Osteoblast (primary cell): ENCODE results near the gene ASCC1. TPM values are rescaled to one million over a fixed set of nuclear protein-coding genes. Genes with fewer than 3 reads are reported as not detected.

Experiments
- DNase-seq: peaks from one replicate; pipeline ENCODE4 v3.0.0; 2011; ENCODE audit warnings: low spot score, mixed read lengths; ENCODE audit not compliant: insufficient read length; ENCODE audit errors: missing footprints
- H2AFZ ChIP-seq: 2 replicates; pipeline ENCODE4 v1.6.0; 2011; ENCODE audit warnings: mild to moderate bottlenecking, low read length
- H3K27ac ChIP-seq: 2 replicates; pipeline ENCODE4 v1.5.1; 2011; ENCODE audit warnings: mild to moderate bottlenecking, low read depth, low read length, moderate library complexity
- H3K27me3 ChIP-seq: 2 replicates; pipeline ENCODE4 v1.6.0; 2012; ENCODE audit warnings: mild to moderate bottlenecking, control low read depth, inconsistent platforms, low read length, moderate library complexity; ENCODE audit not compliant: insufficient read depth
- H3K36me3 ChIP-seq: 2 replicates; pipeline ENCODE4 v1.5.1; 2011; ENCODE audit warnings: mild to moderate bottlenecking, low read length, control low read depth, moderate library complexity; ENCODE audit not compliant: insufficient read depth
- H3K4me1 ChIP-seq: 2 replicates; pipeline ENCODE4 v1.5.1; 2011; ENCODE audit warnings: mild to moderate bottlenecking, low read length, control low read depth, moderate library complexity; ENCODE audit not compliant: insufficient read depth
- H3K4me2 ChIP-seq: 2 replicates; pipeline ENCODE4 v1.6.0; 2011; ENCODE audit warnings: mild to moderate bottlenecking, low read length; ENCODE audit not compliant: insufficient read depth
- H3K4me3 ChIP-seq: fragments of 200-600 bp; sonication (generic); 3 replicates; pipeline ENCODE4 v1.5.1; 2012; ENCODE audit warnings: mild to moderate bottlenecking, low read length, inconsistent platforms; ENCODE audit not compliant: insufficient read depth
- H3K79me2 ChIP-seq: 2 replicates; pipeline ENCODE4 v1.6.0; 2012; ENCODE audit warnings: mild to moderate bottlenecking, low read length, control low read depth, inconsistent platforms; ENCODE audit not compliant: insufficient read depth
- H3K9me3 ChIP-seq: 2 replicates; pipeline ENCODE4 v1.5.1; 2011; ENCODE audit warnings: low read depth, low read length, control low read depth
- H4K20me1 ChIP-seq: 2 replicates; pipeline ENCODE4 v1.6.0; 2012; ENCODE audit warnings: mild to moderate bottlenecking, low read length, control low read depth; ENCODE audit not compliant: insufficient read depth
- CTCF ChIP-seq: IDR thresholded peaks from 2 replicates; pipeline ENCODE4 v1.5.1; 2011; ENCODE audit warnings: mild to moderate bottlenecking, low read depth, low read length, moderate library complexity; ENCODE audit errors: extremely low read depth
- total RNA-seq: library from RNA; depleted of rRNA; stranded (reverse); fragments of >200 nt; gene quantifications from 2 replicates; pipeline ENCODE4 v1.2.3, GENCODE V29; 2012

The ASCC1 gene
- total RNA-seq, 1 donor = 40.2 TPM

GRCh38 chr10:72174297-72174662 is 41.8 kb downstream of the ASCC1 start:
- TF ChIP-seq CTCF = no peak
- H3K27ac ChIP-seq = no peak overlapping the region
- no peak for DNase-seq
- H3K4me2 ChIP-seq = no peak overlapping the region
- peaks cover 16% of the 10 kb centered on the region for H3K4me1 ChIP-seq
- no peaks in the 10 kb centered on the region for H3K36me3 ChIP-seq
- no peaks in the 10 kb centered on the region for H3K79me2 ChIP-seq
- H3K27me3 ChIP-seq = no peaks in the 10 kb centered on the region
- no peaks in the 10 kb centered on the region for H4K20me1 ChIP-seq
- H3K9me3 ChIP-seq = no peaks in the 10 kb centered on the region
- no peak overlapping the region for H3K4me3 ChIP-seq
- no peak overlapping the region for H2AFZ ChIP-seq

- H3K36me3 ChIP-seq = no peaks in the 10 kb centered on the region
- no peaks in the 10 kb centered on the region for H3K9me3 ChIP-seq
- H3K79me2 ChIP-seq = no peaks in the 10 kb centered on the region
- no peak overlapping the region for H3K4me3 ChIP-seq
- no peak overlapping the region for H3K4me2 ChIP-seq
- no peak for TF ChIP-seq CTCF
- H3K27ac ChIP-seq = no peak overlapping the region
- no peaks in the 10 kb centered on the region for H4K20me1 ChIP-seq
- H2AFZ ChIP-seq = no peak overlapping the region
- peaks cover 16% of the 10 kb centered on the region for H3K4me1 ChIP-seq
- DNase-seq = no peak
- H3K27me3 ChIP-seq = no peaks in the 10 kb centered on the region
These were observed 42.3 kb downstream of the ASCC1 start for GRCh38 chr10:72173619-72174296.

GRCh38 chr10:72173262-72173618 is 42.8 kb downstream of the ASCC1 start:
- no peaks in the 10 kb centered on the region for H4K20me1 ChIP-seq
- peaks cover 16% of the 10 kb centered on the region for H3K4me1 ChIP-seq
- H3K4me3 ChIP-seq = no peak overlapping the region
- no peaks in the 10 kb centered on the region for H3K36me3 ChIP-seq
- TF ChIP-seq CTCF = no peak
- H3K27ac ChIP-seq = no peak overlapping the region
- H3K79me2 ChIP-seq = no peaks in the 10 kb centered on the region
- no peaks in the 10 kb centered on the region for H3K27me3 ChIP-seq
- H3K4me2 ChIP-seq = no peak overlapping the region
- no peak overlapping the region for H2AFZ ChIP-seq
- DNase-seq = no peak
- H3K9me3 ChIP-seq = no peaks in the 10 kb centered on the region

GRCh38 chr10:72171175-72171630 is 44.9 kb downstream of the ASCC1 start:
- Histone ChIP-seq H3K27me3 (no peaks in the 10 kb centered on the region), H3K4me3 (no peak overlapping the region), H3K4me1 (peaks cover 16% of the 10 kb centered on the region), H3K79me2 (no peaks in the 10 kb centered on the region), H4K20me1 (no peaks in the 10 kb centered on the region), H2AFZ (no peak overlapping the region), H3K9me3 (no peaks in the 10 kb centered on the region), H3K36me3 (no peaks in the 10 kb centered on the region), H3K27ac (no peak overlapping the region), H3K4me2 (peak overlapping the region; percentile 34)
- no peak for TF ChIP-seq CTCF
- peak; percentile 62 for DNase-seq
